Erythroblast (primary cell): ENCODE data around the gene SNX27.

ENCODE experiments used
- GATA1 ChIP-seq: IDR thresholded peaks from 2 replicates; pipeline ENCODE4 v1.6.1; 2011; ENCODE audit warnings: low read depth, mild to moderate bottlenecking, control low read depth, low read length, moderate library complexity
- POLR2A ChIP-seq: IDR thresholded peaks from 2 replicates; pipeline ENCODE4 v1.6.1; 2011; ENCODE audit warnings: mild to moderate bottlenecking, low read length

DNA sequence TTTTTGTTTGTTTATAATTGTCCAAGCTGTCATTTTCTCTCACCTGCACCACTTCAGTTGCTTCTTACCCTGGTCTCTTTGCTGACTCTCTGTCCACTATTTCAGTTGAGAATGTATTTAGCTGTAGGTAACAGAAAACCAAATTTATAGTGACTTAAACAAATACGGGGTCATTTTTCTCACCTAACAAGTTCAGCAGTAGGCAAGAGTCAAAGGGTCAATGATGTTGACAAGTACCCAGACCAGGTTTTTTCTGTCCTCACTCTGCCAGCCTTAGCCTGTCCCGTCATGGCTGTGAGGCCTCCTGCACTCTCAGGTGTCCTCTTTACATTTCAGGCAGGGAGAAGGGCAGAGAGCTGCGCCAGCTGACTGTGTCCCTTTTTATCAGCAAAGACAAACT lies 121.3 kb downstream of the SNX27 start:
- TF ChIP-seq POLR2A (no peak), GATA1 (no peak)
